NT2/D1 (cell line): ENCODE data around the gene CACNA1S.

Source experiments
- DNase-seq: peaks from one replicate; pipeline ENCODE4 v3.0.0-alpha.2; 2011; ENCODE audit warnings: low read depth, low spot score
- H3K27me3 ChIP-seq: 2 replicates; pipeline ENCODE4 v1.6.0; 2011; ENCODE audit warnings: mild to moderate bottlenecking; ENCODE audit not compliant: insufficient read length, insufficient read depth
- H3K36me3 ChIP-seq: 2 replicates; pipeline ENCODE4 v1.6.1; 2011; ENCODE audit warnings: mild to moderate bottlenecking, low read length, mixed read lengths; ENCODE audit not compliant: insufficient read depth, insufficient read length
- H3K4me1 ChIP-seq: 2 replicates; pipeline ENCODE4 v1.5.1; 2011; ENCODE audit not compliant: insufficient read depth, insufficient read length
- H3K4me3 ChIP-seq: 2 replicates; pipeline ENCODE4 v1.5.1; 2011; ENCODE audit warnings: low read depth; ENCODE audit not compliant: insufficient read length
- H3K9ac ChIP-seq: 2 replicates; pipeline ENCODE4 v1.6.0; 2011; ENCODE audit warnings: low read depth; ENCODE audit not compliant: insufficient read length
- H3K9me3 ChIP-seq: 2 replicates; pipeline ENCODE4 v1.5.1; 2011; ENCODE audit warnings: mild to moderate bottlenecking, low read length; ENCODE audit not compliant: insufficient read depth
- SUZ12 ChIP-seq: IDR thresholded peaks from 2 replicates; pipeline ENCODE4 v1.6.1; 2011; ENCODE audit not compliant: insufficient read length, insufficient read depth; ENCODE audit errors: extremely low read depth
- YY1 ChIP-seq: IDR thresholded peaks from 2 replicates; pipeline ENCODE4 v1.6.1; 2011; ENCODE audit not compliant: insufficient read length, insufficient read depth
- ZNF274 ChIP-seq: IDR thresholded peaks from 2 replicates; pipeline ENCODE4 v1.6.1; 2011; ENCODE audit warnings: mild to moderate bottlenecking, low read depth, low read length

The CACNA1S gene

GRCh38 chr1:201060586-201060985 is 51.6 kb downstream of the CACNA1S start:
- Histone ChIP-seq H3K4me1 (peaks cover 31% of the 10 kb centered on the region), H3K9me3 (no peaks in the 10 kb centered on the region), H3K36me3 (no peaks in the 10 kb centered on the region), H3K4me3 (no peak overlapping the region), H3K9ac (no peak overlapping the region), H3K27me3 (no peaks in the 10 kb centered on the region)
- no peak for TF ChIP-seq ZNF274
- no peak for TF ChIP-seq YY1
- no peak for DNase-seq

DNA sequence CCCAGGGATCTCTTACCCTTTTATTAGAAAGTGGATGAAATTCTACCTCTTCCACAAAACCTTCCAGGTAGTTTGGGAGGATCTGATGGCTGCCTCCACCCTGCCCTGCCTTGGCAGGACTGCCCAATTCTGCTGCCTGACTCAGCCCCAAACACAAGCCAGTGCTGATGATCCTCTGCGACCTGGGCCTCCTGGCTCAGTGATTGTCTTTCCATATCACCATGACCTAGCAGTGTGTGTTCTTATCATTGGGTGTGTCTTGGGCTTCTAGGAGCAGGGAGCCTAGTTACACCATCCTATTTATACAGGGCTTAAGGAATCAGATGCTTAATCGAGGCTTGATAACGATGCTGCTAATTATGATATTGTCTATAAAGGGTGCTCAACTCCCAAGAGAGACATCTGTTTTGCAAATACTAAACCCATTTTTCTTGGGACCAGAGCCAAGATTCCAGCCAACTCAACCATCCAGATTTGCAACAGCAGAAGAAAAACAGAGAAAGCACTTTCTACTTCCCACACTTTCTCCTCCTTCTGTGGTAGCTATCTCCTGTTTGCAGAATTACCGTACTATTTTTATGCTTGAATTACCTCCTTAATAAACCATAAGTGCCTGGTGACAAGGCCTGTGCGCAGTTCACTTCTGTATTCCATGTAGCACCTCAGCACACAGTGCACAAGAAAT is 52.2 kb downstream of the CACNA1S start:
- Histone ChIP-seq H3K36me3 (no peaks in the 10 kb centered on the region), H3K4me1 (peaks cover 31% of the 10 kb centered on the region), H3K9me3 (no peaks in the 10 kb centered on the region), H3K27me3 (no peaks in the 10 kb centered on the region), H3K4me3 (no peak overlapping the region), H3K9ac (no peak overlapping the region)
- no peak for TF ChIP-seq ZNF274
- TF ChIP-seq YY1, result no peak
- TF ChIP-seq SUZ12, result no peak
- DNase-seq, result no peak

DNA sequence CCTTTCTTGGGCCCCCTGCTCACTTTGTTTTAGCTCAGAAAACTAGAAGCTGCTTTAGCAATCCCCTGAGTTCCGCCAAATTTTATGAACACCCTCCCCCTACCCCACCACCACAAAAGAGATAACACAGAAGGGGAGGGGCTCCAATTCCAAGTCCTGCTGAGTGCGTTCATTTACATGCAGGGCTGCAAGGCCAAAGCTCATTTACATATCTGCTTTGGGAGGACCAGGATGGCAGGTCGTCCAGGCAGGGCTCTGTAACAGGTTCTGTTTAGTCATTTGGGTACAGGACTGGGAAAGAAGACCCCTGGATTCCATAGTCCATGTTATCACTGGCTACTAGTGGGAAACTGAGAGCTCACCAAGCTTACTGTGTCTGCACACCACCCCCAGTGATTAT is 52.8 kb downstream of the CACNA1S start:
- DNase-seq, result peak; percentile 47
- H3K36me3 ChIP-seq, result no peaks in the 10 kb centered on the region

GRCh38 chr1:201054091-201054543 is 58.1 kb downstream of the CACNA1S start:
- Histone ChIP-seq H3K4me3 (no peak overlapping the region), H3K9me3 (no peaks in the 10 kb centered on the region), H3K36me3 (no peaks in the 10 kb centered on the region), H3K9ac (no peak overlapping the region), H3K27me3 (no peaks in the 10 kb centered on the region), H3K4me1 (peaks cover 26% of the 10 kb centered on the region)
- DNase-seq, result no peak
- no peak for TF ChIP-seq SUZ12
- TF ChIP-seq ZNF274, result no peak
- TF ChIP-seq YY1, result no peak

More for the DNA sequence above, 52.8 kb downstream of the CACNA1S start:
- no peak overlapping the region for H3K9ac ChIP-seq
- H3K9me3 ChIP-seq, result no peaks in the 10 kb centered on the region
- H3K4me1 ChIP-seq, result peaks cover 33% of the 10 kb centered on the region
- H3K27me3 ChIP-seq, result no peaks in the 10 kb centered on the region
- H3K4me3 ChIP-seq, result no peak overlapping the region
- no peak for TF ChIP-seq ZNF274
- TF ChIP-seq SUZ12, result no peak
- no peak for TF ChIP-seq YY1

DNA sequence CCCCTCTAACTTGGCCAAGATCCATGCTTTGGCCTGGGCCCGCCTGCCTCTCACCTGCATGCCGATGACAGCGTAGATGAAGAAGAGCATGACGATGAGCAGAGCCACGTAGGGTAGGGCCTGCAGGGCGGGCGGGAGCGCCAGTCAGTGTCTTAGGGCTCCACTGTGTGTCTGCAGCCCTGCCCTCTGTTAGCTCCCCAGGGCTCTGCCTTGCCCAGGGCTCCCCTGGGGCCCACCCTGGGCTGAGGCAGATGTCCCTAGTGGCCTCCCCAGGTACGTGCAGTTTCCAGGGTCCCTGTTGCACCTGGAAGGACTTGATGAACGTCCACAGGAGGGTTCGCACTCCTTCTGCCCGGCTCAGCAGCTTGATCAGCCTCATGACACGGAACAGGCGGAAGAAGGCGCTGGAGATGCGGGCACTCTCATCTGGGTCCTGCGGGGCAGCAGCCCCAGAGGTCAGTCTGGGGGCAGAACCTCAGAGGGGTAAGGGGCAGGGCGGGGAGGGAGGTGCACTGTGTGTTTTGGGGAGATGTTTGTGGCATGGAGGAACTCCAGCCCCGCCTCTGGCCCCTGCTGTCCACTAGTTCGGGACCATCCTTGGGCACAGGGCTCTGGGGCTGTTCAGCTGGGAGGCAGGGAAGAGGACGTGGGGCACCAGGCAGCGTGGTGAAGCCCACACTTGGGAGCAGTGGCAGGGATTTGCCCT is 58.9 kb downstream of the CACNA1S start:
- Histone ChIP-seq H3K36me3 (no peaks in the 10 kb centered on the region), H3K9ac (no peak overlapping the region), H3K9me3 (no peaks in the 10 kb centered on the region), H3K4me1 (peaks cover 23% of the 10 kb centered on the region), H3K27me3 (no peaks in the 10 kb centered on the region), H3K4me3 (no peak overlapping the region)
- no peak for DNase-seq
- TF ChIP-seq ZNF274 (no peak), SUZ12 (no peak), YY1 (no peak)

DNA sequence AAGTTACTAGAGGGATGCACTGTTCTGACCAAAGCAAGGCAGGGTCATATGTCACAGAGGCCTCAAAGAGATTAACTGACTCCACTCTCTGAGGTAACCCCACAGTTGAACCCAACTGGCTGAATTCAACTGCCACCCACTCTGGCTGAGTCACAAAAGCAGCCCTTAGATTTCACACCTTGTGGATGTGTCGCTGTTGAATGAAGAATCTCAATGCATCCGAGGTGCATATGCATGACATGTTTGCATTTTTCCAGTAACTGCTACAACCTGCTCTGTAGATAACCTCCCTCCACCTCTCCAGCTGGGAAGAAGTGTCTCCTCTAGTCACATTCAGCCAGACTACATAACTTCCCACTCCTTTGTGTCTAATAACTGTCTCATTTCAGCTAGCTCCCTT is 60.8 kb downstream of the CACNA1S start:
- H3K27me3 ChIP-seq, result no peaks in the 10 kb centered on the region
- TF ChIP-seq ZNF274, result no peak

GRCh38 chr1:201050515-201051277 is 61.5 kb downstream of the CACNA1S start:
- Histone ChIP-seq H3K9me3 (no peaks in the 10 kb centered on the region), H3K36me3 (no peaks in the 10 kb centered on the region), H3K4me1 (peaks cover 23% of the 10 kb centered on the region), H3K4me3 (no peak overlapping the region), H3K27me3 (no peaks in the 10 kb centered on the region), H3K9ac (no peak overlapping the region)
- TF ChIP-seq SUZ12 (no peak), ZNF274 (no peak), YY1 (no peak)
- no peak for DNase-seq

More for the DNA sequence above, 60.8 kb downstream of the CACNA1S start:
- no peaks in the 10 kb centered on the region for H3K36me3 ChIP-seq
- no peak overlapping the region for H3K9ac ChIP-seq
- DNase-seq, result no peak
- H3K9me3 ChIP-seq, result no peaks in the 10 kb centered on the region
- H3K4me3 ChIP-seq, result no peak overlapping the region
- peaks cover 23% of the 10 kb centered on the region for H3K4me1 ChIP-seq
